Activated T-helper 1 cell treated with anti-CD3 and anti-CD28 coated beads, Interleukin-12 subunit alpha, Interleukin-12 subunit beta, Interleukin-2, Interleukin-4 antibody, amounts not matched to agents 30 ng/mL and 10 ng/mL and 1 ng/mL, durations not matched to agents 14 hours and 24 hours and 36 hours (primary cell): ENCODE results near the gene MREG. TPM values are rescaled to one million over a fixed set of nuclear protein-coding genes. Genes with fewer than 3 reads are reported as not detected.
A peak's percentile ranks its signal among the peaks of the same experiment; 100 is the strongest.

ENCODE experiments used
- DNase-seq: peaks from one replicate; pipeline ENCODE4 v3.0.0; 2021; ENCODE audit warnings: low spot score
- H3K27ac Mint-ChIP-seq: one replicate; pipeline ENCODE4 v1.8.0; 2021; ENCODE audit warnings: mild to moderate bottlenecking, mixed read lengths
- H3K27me3 Mint-ChIP-seq: one replicate; pipeline ENCODE4 v1.8.0; 2022; ENCODE audit warnings: mild to moderate bottlenecking, moderate library complexity, mixed read lengths; ENCODE audit not compliant: insufficient read depth
- H3K36me3 Mint-ChIP-seq: one replicate; pipeline ENCODE4 v1.8.0; 2021; ENCODE audit warnings: low read depth, mixed read lengths
- H3K4me1 Mint-ChIP-seq: one replicate; pipeline ENCODE4 v1.8.0; 2021; ENCODE audit warnings: low read depth, mixed read lengths
- H3K4me3 Mint-ChIP-seq: one replicate; pipeline ENCODE4 v1.8.0; 2021; ENCODE audit warnings: mild to moderate bottlenecking, moderate library complexity, mixed read lengths
- H3K9me3 Mint-ChIP-seq: one replicate; pipeline ENCODE4 v1.8.0; 2021; ENCODE audit warnings: mixed read lengths
- intact Hi-C: fragments of 100-400 bp; cut with micrococcal nuclease; formaldehyde crosslinking; loops from one replicate; pipeline ENCODE4 v1.15.1; 2024
- total RNA-seq: library from RNA; stranded (reverse); gene quantifications from 2 replicates; pipeline ENCODE4 v1.2.3, GENCODE V29; 2022

MREG gene, protein sequence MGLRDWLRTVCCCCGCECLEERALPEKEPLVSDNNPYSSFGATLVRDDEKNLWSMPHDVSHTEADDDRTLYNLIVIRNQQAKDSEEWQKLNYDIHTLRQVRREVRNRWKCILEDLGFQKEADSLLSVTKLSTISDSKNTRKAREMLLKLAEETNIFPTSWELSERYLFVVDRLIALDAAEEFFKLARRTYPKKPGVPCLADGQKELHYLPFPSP
- total RNA-seq = 9.2 and 10.1 TPM in 2 replicates

GRCh38 chr2:216013080-216013909, at the start of gene MREG:
Gene MREG, minus strand, starts transcription at chr2:216013551. Its CDS starts 224 bp downstream, at chr2:216013327.
- Mint-ChIP-seq H3K27me3 (peaks cover 2% of the 10 kb centered on the region), H3K9me3 (no peaks in the 10 kb centered on the region), H3K27ac (peak within 1 kb of the TSS; percentile 56), H3K4me3 (peak within 1 kb of the TSS; percentile 80), H3K36me3 (peaks cover 4% of the 10 kb centered on the region), H3K4me1 (peaks cover 53% of the 10 kb centered on the region)
- intact Hi-C loops = loop anchor here (1.0 to 10.0 kb wide), 7 partner anchors 8 to 1206 kb away; partner anchors contain the start of genes ATIC, BARD1, RPL37A and SMARCAL1
- DNase-seq = peak; percentile 74

GRCh38 chr2:216059233-216059834, 46.0 kb upstream of the MREG start:
- intact Hi-C loops = loop anchor here (2.0 kb wide), 1 partner anchor 21 kb away; the partner anchor contains the start of genes PECR and TMEM169
- H3K4me1 Mint-ChIP-seq = peaks cover 32% of the 10 kb centered on the region
- no peak overlapping the region for H3K27ac Mint-ChIP-seq
- H3K9me3 Mint-ChIP-seq = no peaks in the 10 kb centered on the region
- DNase-seq = no peak
- H3K4me3 Mint-ChIP-seq = no peak overlapping the region
- no peaks in the 10 kb centered on the region for H3K27me3 Mint-ChIP-seq
- peaks cover 24% of the 10 kb centered on the region for H3K36me3 Mint-ChIP-seq

DNA sequence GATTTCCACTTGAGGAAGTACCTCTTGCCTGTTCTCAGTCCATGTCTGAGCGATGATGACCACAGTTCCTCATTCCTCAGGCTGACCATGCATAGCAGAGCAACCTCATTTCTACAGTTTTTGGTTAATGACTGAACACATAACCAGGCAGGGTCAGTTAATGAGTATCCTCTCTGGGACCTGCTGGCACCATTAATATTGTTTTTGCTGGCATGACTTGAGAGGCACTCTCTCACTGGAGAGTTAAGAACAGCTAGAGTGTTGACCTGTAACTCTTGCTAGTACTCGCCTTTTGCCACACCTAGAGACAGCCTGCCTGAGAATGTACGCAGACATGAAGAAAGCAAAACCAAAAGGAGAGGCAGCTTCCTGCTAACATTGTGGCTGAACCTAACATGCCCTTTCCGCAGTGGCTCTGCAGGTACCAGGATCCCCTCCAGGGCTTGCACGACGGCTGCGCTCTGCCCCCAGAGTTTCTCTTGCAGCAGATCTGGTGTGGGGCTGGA, 44.4 kb upstream of the MREG start:
- intact Hi-C loops = loop anchor here (1.0 to 2.0 kb wide), 2 partner anchors 23 to 25 kb away; partner anchors contain the start of genes PECR and TMEM169
- peak; percentile 60 for DNase-seq
- Mint-ChIP-seq H3K4me3 (peak overlapping the region; percentile 81), H3K27ac (peak overlapping the region; percentile 91), H3K4me1 (peaks cover 32% of the 10 kb centered on the region), H3K9me3 (no peaks in the 10 kb centered on the region), H3K27me3 (no peaks in the 10 kb centered on the region), H3K36me3 (peaks cover 24% of the 10 kb centered on the region)

- no peak overlapping the region for H3K4me3 Mint-ChIP-seq
Measured at GRCh38 chr2:216056739-216057138, 43.4 kb upstream of the MREG start.

DNA sequence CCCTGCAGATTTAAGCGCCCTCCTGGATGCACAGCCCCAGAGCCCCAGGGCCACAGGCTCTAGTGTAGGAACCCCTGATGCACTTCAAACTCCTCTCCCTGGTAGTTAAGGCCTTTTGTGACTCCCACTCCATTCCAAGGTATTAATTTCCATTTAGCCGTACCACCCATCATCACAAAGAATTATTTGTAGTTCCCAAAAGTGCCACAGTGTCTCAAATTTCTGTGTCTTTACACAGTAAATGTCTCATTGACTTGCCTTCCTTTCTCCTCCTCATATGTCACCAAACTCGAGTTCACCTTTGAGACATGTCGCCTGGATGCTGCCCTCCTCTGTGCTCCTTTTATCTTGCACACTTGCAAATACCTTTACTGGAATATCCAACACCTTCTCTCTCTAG, 42.3 kb upstream of the MREG start:
- H3K4me3 Mint-ChIP-seq = no peak overlapping the region
- H3K9me3 Mint-ChIP-seq = no peaks in the 10 kb centered on the region
- peaks cover 19% of the 10 kb centered on the region for H3K36me3 Mint-ChIP-seq
- no peaks in the 10 kb centered on the region for H3K27me3 Mint-ChIP-seq
- intact Hi-C loops = no loop called here
- peaks cover 32% of the 10 kb centered on the region for H3K4me1 Mint-ChIP-seq
- no peak for DNase-seq
- no peak overlapping the region for H3K27ac Mint-ChIP-seq

More at GRCh38 chr2:216056739-216057138, 43.4 kb upstream of the MREG start:
- Mint-ChIP-seq H3K27ac (peak overlapping the region; percentile 91), H3K36me3 (peaks cover 19% of the 10 kb centered on the region), H3K4me1 (peaks cover 32% of the 10 kb centered on the region), H3K27me3 (no peaks in the 10 kb centered on the region), H3K9me3 (no peaks in the 10 kb centered on the region)
- intact Hi-C loops = no loop called here
- no peak for DNase-seq

GRCh38 chr2:216052420-216052819, 39.1 kb upstream of the MREG start:
- intact Hi-C loops = no loop called here
- Mint-ChIP-seq H3K9me3 (no peaks in the 10 kb centered on the region), H3K4me1 (peaks cover 17% of the 10 kb centered on the region), H3K27me3 (no peaks in the 10 kb centered on the region), H3K4me3 (no peak overlapping the region), H3K36me3 (peaks cover 23% of the 10 kb centered on the region), H3K27ac (no peak overlapping the region)
- no peak for DNase-seq

- no peaks in the 10 kb centered on the region for H3K9me3 Mint-ChIP-seq
- no peak overlapping the region for H3K4me3 Mint-ChIP-seq
- intact Hi-C loops = no loop called here
- no peaks in the 10 kb centered on the region for H3K27me3 Mint-ChIP-seq
- peaks cover 6% of the 10 kb centered on the region for H3K4me1 Mint-ChIP-seq
- peaks cover 23% of the 10 kb centered on the region for H3K36me3 Mint-ChIP-seq
- H3K27ac Mint-ChIP-seq = no peak overlapping the region
- DNase-seq = no peak
Measured at GRCh38 chr2:216051350-216051749, 38.0 kb upstream of the MREG start.

GRCh38 chr2:216049452-216049851, 36.1 kb upstream of the MREG start:
- no peak for DNase-seq
- no peaks in the 10 kb centered on the region for H3K9me3 Mint-ChIP-seq
- H3K4me1 Mint-ChIP-seq = peaks cover 9% of the 10 kb centered on the region
- H3K4me3 Mint-ChIP-seq = no peak overlapping the region
- H3K27ac Mint-ChIP-seq = no peak overlapping the region
- H3K27me3 Mint-ChIP-seq = no peaks in the 10 kb centered on the region
- peaks cover 15% of the 10 kb centered on the region for H3K36me3 Mint-ChIP-seq
- intact Hi-C loops = no loop called here

- peaks cover 25% of the 10 kb centered on the region for H3K36me3 Mint-ChIP-seq
- no peak overlapping the region for H3K27ac Mint-ChIP-seq
- no peak overlapping the region for H3K4me3 Mint-ChIP-seq
- H3K9me3 Mint-ChIP-seq = no peaks in the 10 kb centered on the region
- DNase-seq = no peak
- peaks cover 9% of the 10 kb centered on the region for H3K4me1 Mint-ChIP-seq
- intact Hi-C loops = no loop called here
- no peaks in the 10 kb centered on the region for H3K27me3 Mint-ChIP-seq
Measured at GRCh38 chr2:216047397-216047796, 34.0 kb upstream of the MREG start.

GRCh38 chr2:216044883-216045486, 31.6 kb upstream of the MREG start:
- H3K4me1 Mint-ChIP-seq = peaks cover 9% of the 10 kb centered on the region
- no peak for DNase-seq
- H3K9me3 Mint-ChIP-seq = no peaks in the 10 kb centered on the region
- intact Hi-C loops = loop anchor here (1.0 kb wide), 1 partner anchor 13 kb away; no protein-coding TSS in a partner anchor
- H3K4me3 Mint-ChIP-seq = no peak overlapping the region
- H3K36me3 Mint-ChIP-seq = peaks cover 20% of the 10 kb centered on the region
- H3K27me3 Mint-ChIP-seq = no peaks in the 10 kb centered on the region
- no peak overlapping the region for H3K27ac Mint-ChIP-seq

GRCh38 chr2:216043949-216044348, 30.6 kb upstream of the MREG start:
- Mint-ChIP-seq H3K4me1 (peaks cover 9% of the 10 kb centered on the region), H3K36me3 (peaks cover 20% of the 10 kb centered on the region), H3K4me3 (no peak overlapping the region), H3K27me3 (no peaks in the 10 kb centered on the region), H3K27ac (no peak overlapping the region), H3K9me3 (no peaks in the 10 kb centered on the region)
- DNase-seq = no peak
- intact Hi-C loops = no loop called here

- DNase-seq = no peak
- Mint-ChIP-seq H3K9me3 (no peaks in the 10 kb centered on the region), H3K27ac (no peak overlapping the region), H3K27me3 (no peaks in the 10 kb centered on the region), H3K4me3 (no peak overlapping the region), H3K4me1 (peaks cover 9% of the 10 kb centered on the region), H3K36me3 (peaks cover 20% of the 10 kb centered on the region)
- intact Hi-C loops = no loop called here
Measured at GRCh38 chr2:216041438-216041837, 28.1 kb upstream of the MREG start.
